ENCODE data around the gene ZNF629. TPM values are rescaled to one million over a fixed set of nuclear protein-coding genes. Genes with fewer than 3 reads are reported as not detected.

ZNF629 gene
- total and polyA plus RNA-seq, 2 of the 4 experiments (the other 2 are of a cell fraction), result 7.3 to 9.1 TPM

DNA sequence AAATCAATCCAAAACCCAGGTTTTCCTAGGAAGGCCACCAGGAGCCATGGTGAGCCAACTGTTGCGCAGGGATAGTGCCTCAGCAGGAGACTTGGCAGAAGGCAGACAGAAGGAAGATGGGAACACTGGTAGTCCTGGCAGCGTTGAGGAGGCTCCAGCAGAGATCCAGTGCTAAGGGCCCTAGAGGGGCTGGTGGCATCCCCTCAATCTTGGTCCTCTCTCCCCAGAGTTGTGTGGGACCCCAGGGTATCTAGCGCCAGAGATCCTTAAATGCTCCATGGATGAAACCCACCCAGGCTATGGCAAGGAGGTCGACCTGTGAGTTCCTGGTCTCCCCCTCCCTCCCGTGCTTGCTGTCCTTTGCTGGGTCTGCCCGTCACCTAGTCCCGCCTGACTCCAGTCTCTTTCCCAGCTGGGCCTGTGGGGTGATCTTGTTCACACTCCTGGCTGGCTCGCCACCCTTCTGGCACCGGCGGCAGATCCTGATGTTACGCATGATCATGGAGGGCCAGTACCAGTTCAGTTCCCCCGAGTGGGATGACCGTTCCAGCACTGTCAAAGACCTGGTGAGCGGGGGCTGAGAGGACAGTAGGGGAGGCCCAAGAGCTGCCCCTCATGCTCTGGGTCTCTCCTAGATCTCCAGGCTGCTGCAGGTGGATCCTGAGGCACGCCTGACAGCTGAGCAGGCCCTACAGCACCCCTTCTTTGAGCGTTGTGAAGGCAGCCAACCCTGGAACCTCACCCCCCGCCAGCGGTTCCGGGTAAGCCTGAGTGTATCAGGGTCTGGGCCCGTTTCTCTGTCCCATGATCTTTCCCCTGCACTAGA, 30.8 kb downstream of the ZNF629 start (continued):
- no peak for TF ChIP-seq CHD1 (IDR thresholded peaks at IDR 0.05; ENCODE audit: low read depth, low read length)

DNA sequence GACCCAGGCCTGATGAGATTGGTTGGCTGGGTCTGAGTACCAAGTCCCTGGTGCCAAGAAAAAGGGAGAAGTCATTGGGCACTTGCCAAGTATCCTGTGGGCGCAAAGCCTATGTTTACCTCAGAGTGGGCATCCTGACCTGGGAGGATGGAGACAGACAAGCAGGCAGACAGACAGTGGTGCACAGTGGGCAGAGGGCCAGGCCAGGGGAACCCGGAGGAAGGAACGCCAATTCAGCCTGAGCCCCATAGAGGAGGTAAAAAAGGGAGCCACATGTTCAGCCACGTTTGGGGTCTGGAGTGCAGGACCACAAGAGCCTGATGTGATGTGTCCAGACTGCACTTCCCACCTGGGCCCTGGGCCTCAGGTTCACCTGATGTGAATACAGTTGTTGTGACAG, 33.4 kb downstream of the ZNF629 start:
- H4K5ac ChIP-seq (ENCODE audit: low read depth, low read length), result no peak overlapping the region
- H2BK15ac ChIP-seq (ENCODE audit: low read depth, low read length), result no peak overlapping the region
- H3K23ac ChIP-seq (ENCODE audit: low read depth, low read length), result no peak overlapping the region
- H3K9me1 ChIP-seq (ENCODE audit: insufficient read depth, low read length), result peaks cover 8% of the 10 kb centered on the region; the same call in 1 of the 2 replicates
- no peak overlapping the region for H3K18ac ChIP-seq (ENCODE audit: low read depth, low read length)
- H3K79me1 ChIP-seq (ENCODE audit: low read depth in 1 of 2, low read length in 2 of 2), result peaks cover 22 to 34% of the 10 kb centered on the region in 2 experiments
- no peak overlapping the region for H3K9ac ChIP-seq (ENCODE audit: low read depth, low read length)
- POLR2A ChIA-PET (ENCODE audit: unreplicated experiment), result interaction anchor here (0.6 kb wide), 1 partner anchor 193 kb away, joined by 6 read pairs; no protein-coding TSS in a partner anchor
- dilution Hi-C loops (cut with HindIII; ENCODE audit: low sequenced_read_pairs, unreplicated experiment) (no loop called here), in situ Hi-C loops (cut with MboI; ENCODE audit: low sequenced_read_pairs) (no loop called here), intact Hi-C loops (cut with micrococcal nuclease) (no loop called here)
- no peaks in the 10 kb centered on the region for H3K4me1 ChIP-seq (ENCODE audit: control insufficient read depth, insufficient read depth, low read length)
- H4K20me1 ChIP-seq (ENCODE audit: insufficient read depth, low read length), result no peaks in the 10 kb centered on the region; the same call in 1 of the 2 replicates
- H3K27ac ChIP-seq (ENCODE audit: insufficient read depth, low read length), result no peak overlapping the region
- H2AK9ac ChIP-seq (replicated peaks; ENCODE audit: low read depth, low read length, poor library complexity), result peak overlapping the region; percentile 81
- H3K36me3 ChIP-seq (ENCODE audit: control insufficient read depth, insufficient read depth, low read length), result peaks cover 42% of the 10 kb centered on the region
- no peak overlapping the region for H2AFZ ChIP-seq (replicated peaks; ENCODE audit: low read length, poor library complexity)
- no peak overlapping the region for H3K56ac ChIP-seq (ENCODE audit: extremely low read depth, insufficient read depth, low read length)
- no peak overlapping the region for H2BK20ac ChIP-seq (ENCODE audit: low read depth, low read length)
- H4K91ac ChIP-seq (ENCODE audit: insufficient read depth, low read depth, low read length), result no peak overlapping the region
- H3K4me3 ChIP-seq (ENCODE audit: insufficient read depth, low read depth, low read length), result no peak overlapping the region
- CTCF ChIA-PET, result no interaction called here
- H3K4ac ChIP-seq (ENCODE audit: low read depth, low read length), result no peak overlapping the region
- H3K14ac ChIP-seq (replicated peaks; ENCODE audit: low read depth, low read length), result no peak overlapping the region
- no peak overlapping the region for H2BK5ac ChIP-seq (ENCODE audit: low read depth, low read length, poor library complexity, severe bottlenecking)
- no peak overlapping the region for H2AK5ac ChIP-seq (ENCODE audit: low read depth, low read length)
- no peaks in the 10 kb centered on the region for H3K27me3 ChIP-seq (ENCODE audit: control insufficient read depth, insufficient read depth, low read length)
- no TSS peak for BruUV-seq (replicated peaks)
- no peak for ATAC-seq (ENCODE audit: low read depth)
- 100% methylated on average over 4 of the region's 4 CpGs; no CpG with 5 or more reads in 1 of the 2 experiments for WGBS, 2 experiments (ENCODE audit: extremely low coverage in 2 of 2, insufficient read length in 1 of 2)
- H3K4me2 ChIP-seq (ENCODE audit: low read depth, low read length), result no peak overlapping the region
- no peak overlapping the region for H4K8ac ChIP-seq (ENCODE audit: low read depth in 2 of 2, low read length in 2 of 2)
- no peak overlapping the region for H2BK120ac ChIP-seq (ENCODE audit: low read depth, low read length)
- no peaks in the 10 kb centered on the region for H3K9me3 ChIP-seq (ENCODE audit: control insufficient read depth, insufficient read depth, low read length)
- no peak for DNase-seq
- TF ChIP-seq FOS (IDR thresholded peaks at IDR 0.05; ENCODE audit: low read depth, low read length) (no peak), MAZ (IDR thresholded peaks at IDR 0.05; ENCODE audit: borderline replicate concordance, low read depth, low read length) (no peak), RFX5 (IDR thresholded peaks at IDR 0.05; ENCODE audit: low read depth, low read length) (no peak), ELK1 (IDR thresholded peaks at IDR 0.05; ENCODE audit: borderline replicate concordance, low read depth, low read length) (no peak), CTCF (conservative IDR thresholded peaks at IDR 0.05; ENCODE audit: low read depth, low read length) (no peak), SMC3 (IDR thresholded peaks at IDR 0.05; ENCODE audit: low read depth, low read length) (no peak), CEBPB (IDR thresholded peaks at IDR 0.05; ENCODE audit: low read depth, low read length) (no peak), USF2 (IDR thresholded peaks at IDR 0.05; ENCODE audit: low read depth, low read length) (no peak), MAFK (IDR thresholded peaks at IDR 0.05; ENCODE audit: low read depth, low read length) (no peak), CHD1 (IDR thresholded peaks at IDR 0.05; ENCODE audit: low read depth, low read length) (no peak), POLR2A (IDR thresholded peaks at IDR 0.05; ENCODE audit: low read depth, low read length) (no peak), RAD21 (IDR thresholded peaks at IDR 0.05; ENCODE audit: low read length) (no peak), RCOR1 (IDR thresholded peaks at IDR 0.05; ENCODE audit: insufficient replicate concordance, low read length) (no peak)

Data from IMR-90 (cell line).